Uterus (tissue), 2 donors: Measurements from ENCODE around the gene CREB3L2.

Experiments used
- CTCF ChIP-seq, 4 experiments: fragments of 200-600 bp in 2 of 4; fragments of 450-650 bp in 2 of 4; sonication (generic) in 2 of 4; IDR thresholded peaks; one replicate each; pipeline ENCODE4 v1.5.1; 2016 to 2019; ENCODE audit warnings: antibody characterized with exemption in 4 of 4, mild to moderate bottlenecking in 2 of 4, moderate library complexity in 1 of 4
- POLR2A ChIP-seq, 2 donors: fragments of 450-650 bp; IDR thresholded peaks; one replicate each; pipeline ENCODE4 v1.6.1; 2016; ENCODE audit warnings: antibody characterized with exemption in 2 of 2, mild to moderate bottlenecking in 1 of 2, moderate library complexity in 1 of 2

- TF ChIP-seq CTCF (IDR thresholded peaks at IDR 0.05) (no peak), POLR2A (IDR thresholded peaks at IDR 0.05) (no peak)
Measured at GRCh38 chr7:137983323-137984008, 18.4 kb downstream of the CREB3L2 start.
